ENCODE results near the gene DUSP16.
"Not testable (repeated sequence)": the region's sequence is repeated elsewhere in the genome, so short reads cannot be mapped to it uniquely, and the experiment has no call there.

The DUSP16 gene

GRCh38 chr12:12562585-12563261 lies at the start of gene DUSP16:
Gene DUSP16, minus strand, starts transcription at chr12:12562863. Its CDS starts 41,765 bp downstream, at chr12:12521098.
- peak; percentile 93 to 98 for DNase-seq

GRCh38 chr12:12612358-12612757 lies 49.7 kb upstream of the DUSP16 start:
- peak; percentile 43 to 44 for DNase-seq

GRCh38 chr12:12611512-12612306 lies 49.0 kb upstream of the DUSP16 start, which contains the start of gene CREBL2:
Gene CREBL2, plus strand, starts transcription at chr12:12611876. Its CDS starts 297 bp downstream, at chr12:12612173.
- peak; percentile 90 to 92 for DNase-seq

- DNase-seq, result no peak
Measured at GRCh38 chr12:12610711-12611110, 48.0 kb upstream of the DUSP16 start.

- no peak for DNase-seq
Measured at GRCh38 chr12:12609692-12610091, 47.0 kb upstream of the DUSP16 start.

GRCh38 chr12:12608557-12608957 lies 45.9 kb upstream of the DUSP16 start:
- DNase-seq, result peak in 1 of 2 donors; percentile 31

GRCh38 chr12:12606781-12607589 lies 44.3 kb upstream of the DUSP16 start:
- peak; percentile 62 to 69 for DNase-seq

- DNase-seq, result no peak
Measured at GRCh38 chr12:12604740-12605139, 42.1 kb upstream of the DUSP16 start.

- DNase-seq, result peak; percentile 82 to 83
Measured at GRCh38 chr12:12600659-12601058, 38.0 kb upstream of the DUSP16 start.

GRCh38 chr12:12599750-12600643 lies 37.3 kb upstream of the DUSP16 start:
- no peak for DNase-seq

GRCh38 chr12:12598864-12599263 lies 36.2 kb upstream of the DUSP16 start:
- DNase-seq, result no peak

GRCh38 chr12:12596598-12596997 lies 33.9 kb upstream of the DUSP16 start:
- not testable (repeated sequence) for DNase-seq

GRCh38 chr12:12595929-12596328 lies 33.3 kb upstream of the DUSP16 start:
- DNase-seq, result not testable (repeated sequence)

GRCh38 chr12:12592930-12593329 lies 30.3 kb upstream of the DUSP16 start:
- no peak for DNase-seq

- no peak for DNase-seq
Measured at GRCh38 chr12:12590961-12591360, 28.3 kb upstream of the DUSP16 start.

GRCh38 chr12:12588436-12588835 lies 25.8 kb upstream of the DUSP16 start:
- DNase-seq, result not testable (repeated sequence)

- DNase-seq, result no peak
Measured at GRCh38 chr12:12587878-12588277, 25.2 kb upstream of the DUSP16 start.

- DNase-seq, result no peak
Measured at GRCh38 chr12:12586879-12587675, 24.4 kb upstream of the DUSP16 start.

GRCh38 chr12:12585115-12585863 lies 22.6 kb upstream of the DUSP16 start:
- peak; percentile 51 to 68 for DNase-seq

- DNase-seq, result no peak
Measured at GRCh38 chr12:12583510-12584178, 21.0 kb upstream of the DUSP16 start.
